HEK293 (cell line): ENCODE data around the gene TPGS2.
A peak's percentile ranks its signal among the peaks of the same experiment; 100 is the strongest.

Experiments used
- HOXC10 ChIP-seq: sonication (generic); formaldehyde crosslinking; IDR thresholded peaks from 2 replicates; pipeline ENCODE4 v1.8.1; 2023; ENCODE audit warnings: mild to moderate bottlenecking, missing genetic modification reagents
- PATZ1 ChIP-seq: fragments of 450-650 bp; formaldehyde crosslinking; IDR thresholded peaks from 2 replicates; pipeline ENCODE4 v1.5.1; 2016; ENCODE audit warnings: missing biosample characterization, missing genetic modification characterization
- PBX3 ChIP-seq: sonication (generic); formaldehyde crosslinking; IDR thresholded peaks from 2 replicates; pipeline ENCODE4 v1.8.1; 2022; ENCODE audit warnings: mild to moderate bottlenecking, moderate library complexity, missing genetic modification reagents
- PRDM2 ChIP-seq: fragments of 450-650 bp; formaldehyde crosslinking; IDR thresholded peaks from 2 replicates; pipeline ENCODE4 v1.5.1; 2016; ENCODE audit warnings: missing biosample characterization, missing genetic modification characterization, borderline replicate concordance
- REPIN1 ChIP-seq: fragments of 450-650 bp; formaldehyde crosslinking; IDR thresholded peaks from 2 replicates; pipeline ENCODE4 v1.5.1; 2017; ENCODE audit warnings: missing biosample characterization, missing genetic modification characterization, low read depth
- REST ChIP-seq: fragments of 450-650 bp; formaldehyde crosslinking; IDR thresholded peaks from 2 replicates; pipeline ENCODE4 v1.5.1; 2016; ENCODE audit warnings: missing biosample characterization, missing genetic modification characterization
- SP3 ChIP-seq: fragments of 450-650 bp; formaldehyde crosslinking; IDR thresholded peaks from 2 replicates; pipeline ENCODE4 v1.5.1; 2016; ENCODE audit warnings: missing biosample characterization, missing genetic modification characterization
- TSHZ1 ChIP-seq: fragments of 450-650 bp; formaldehyde crosslinking; IDR thresholded peaks from 2 replicates; pipeline ENCODE4 v1.5.1; 2016; ENCODE audit warnings: missing biosample characterization, missing genetic modification characterization, borderline replicate concordance
- ZBTB17 ChIP-seq: fragments of 450-650 bp; formaldehyde crosslinking; IDR thresholded peaks from 2 replicates; pipeline ENCODE4 v1.5.1; 2016; ENCODE audit warnings: missing biosample characterization, missing genetic modification characterization
- ZNF112 ChIP-seq: fragments of 450-650 bp; formaldehyde crosslinking; IDR thresholded peaks from 2 replicates; pipeline ENCODE4 v1.5.0; 2017; ENCODE audit warnings: missing biosample characterization, missing genetic modification characterization
- ZNF214 ChIP-seq: fragments of 450-650 bp; formaldehyde crosslinking; IDR thresholded peaks from 2 replicates; pipeline ENCODE4 v1.5.1; 2017; ENCODE audit warnings: missing biosample characterization, mild to moderate bottlenecking, missing genetic modification characterization, borderline replicate concordance
- ZNF433 ChIP-seq: fragments of 450-650 bp; formaldehyde crosslinking; IDR thresholded peaks from 2 replicates; pipeline ENCODE4 v1.5.1; 2016; ENCODE audit warnings: missing biosample characterization, missing genetic modification characterization, low read depth
- ZNF514 ChIP-seq: fragments of 450-650 bp; formaldehyde crosslinking; IDR thresholded peaks from 2 replicates; pipeline ENCODE4 v1.5.1; 2016; ENCODE audit warnings: missing biosample characterization, missing genetic modification characterization
- ZNF596 ChIP-seq: fragments of 450-650 bp; IDR thresholded peaks from 2 replicates; pipeline ENCODE4 v1.5.0; 2018; ENCODE audit warnings: missing biosample characterization, mild to moderate bottlenecking, missing genetic modification characterization, moderate library complexity
- ZNF658 ChIP-seq: fragments of 450-650 bp; formaldehyde crosslinking; IDR thresholded peaks from 2 replicates; pipeline ENCODE4; 2016; ENCODE audit warnings: missing biosample characterization, missing genetic modification characterization
- ZNF707 ChIP-seq: fragments of 450-650 bp; formaldehyde crosslinking; IDR thresholded peaks from 2 replicates; pipeline ENCODE4 v1.5.1; 2016; ENCODE audit warnings: missing biosample characterization, missing genetic modification characterization

The TPGS2 gene

GRCh38 chr18:36828630-36829361 is at the start of gene TPGS2, which contains the start of gene KIAA1328 (continued):
- TF ChIP-seq REPIN1 (tag by site-specific recombination) = no peak
- TF ChIP-seq HOXC10 = no peak
- TF ChIP-seq ZNF214 (tag by site-specific recombination) = no peak
- peak; percentile 88 for TF ChIP-seq PATZ1 (tag by site-specific recombination)
- no peak for TF ChIP-seq ZNF514 (tag by site-specific recombination)
- peak; percentile 92 for TF ChIP-seq SP3 (tag by site-specific recombination)
- TF ChIP-seq ZNF707 (tag by site-specific recombination) = no peak
- TF ChIP-seq ZBTB17 (tag by site-specific recombination) = peak; percentile 45; the same call in 1 of the 2 replicates
- TF ChIP-seq PRDM2 (tag by site-specific recombination) = no peak; the same call in 1 of the 2 replicates
- no peak for TF ChIP-seq ZNF433
- TF ChIP-seq ZNF112 (tag by site-specific recombination) = no peak
- no peak for TF ChIP-seq ZNF596
- no peak for TF ChIP-seq ZNF658 (tag by site-specific recombination)
- TF ChIP-seq TSHZ1 (tag by site-specific recombination) = no peak
- peak; percentile 59 for TF ChIP-seq PBX3 (CRISPR knock-in tag)
- no peak for TF ChIP-seq REST (tag by site-specific recombination)
